Activated CD8-positive, alpha-beta memory T cell treated with anti-CD3 and anti-CD28 coated beads, Interleukin-2, amount 10 ng/mL, durations not matched to agents 7 days and 5 days (primary cell): ENCODE data around the gene ATRAID. TPM values are rescaled to one million over a fixed set of nuclear protein-coding genes. Genes with fewer than 3 reads are reported as not detected.

Source experiments
- ATAC-seq: fragments of 150-1000 bp; cut with Tn5 transposase; one replicate; pipeline ENCODE4 v1.10.0; 2021; ENCODE audit warnings: moderate library complexity
- CTCF ChIA-PET: fragments of 350-600 bp; sonication (Branson Sonifier 250); formaldehyde crosslinking; loops from one replicate; lab custom pipeline; 2021; ENCODE audit warnings: antibody characterized with exemption; lab: Charles Lee
- DNase-seq: peaks from one replicate; pipeline ENCODE4 v3.0.0-alpha.2; 2020
- H3K27ac Mint-ChIP-seq: one replicate; pipeline ENCODE4 v1.8.0; 2021; ENCODE audit warnings: mild to moderate bottlenecking, mixed read lengths
- H3K27me3 Mint-ChIP-seq: one replicate; pipeline ENCODE4 v1.8.0; 2021; ENCODE audit warnings: mixed read lengths
- H3K36me3 Mint-ChIP-seq: one replicate; pipeline ENCODE4 v1.8.0; 2021; ENCODE audit warnings: mild to moderate bottlenecking, mixed read lengths
- H3K4me1 Mint-ChIP-seq: one replicate; pipeline ENCODE4 v1.8.0; 2021; ENCODE audit warnings: mixed read lengths
- H3K4me3 Mint-ChIP-seq: one replicate; pipeline ENCODE4 v1.8.0; 2021; ENCODE audit warnings: mild to moderate bottlenecking, moderate library complexity, mixed read lengths
- H3K9me3 Mint-ChIP-seq: one replicate; pipeline ENCODE4 v1.8.0; 2022; ENCODE audit warnings: low read depth, mixed read lengths
- total RNA-seq, 2 experiments: library from RNA; stranded (reverse); gene quantifications; one replicate each; pipeline ENCODE4 v1.2.3, GENCODE V29; 2021

The ATRAID gene
- total RNA-seq, 2 experiments from 2014 or later: 78.6 to 84.0 TPM

DNA sequence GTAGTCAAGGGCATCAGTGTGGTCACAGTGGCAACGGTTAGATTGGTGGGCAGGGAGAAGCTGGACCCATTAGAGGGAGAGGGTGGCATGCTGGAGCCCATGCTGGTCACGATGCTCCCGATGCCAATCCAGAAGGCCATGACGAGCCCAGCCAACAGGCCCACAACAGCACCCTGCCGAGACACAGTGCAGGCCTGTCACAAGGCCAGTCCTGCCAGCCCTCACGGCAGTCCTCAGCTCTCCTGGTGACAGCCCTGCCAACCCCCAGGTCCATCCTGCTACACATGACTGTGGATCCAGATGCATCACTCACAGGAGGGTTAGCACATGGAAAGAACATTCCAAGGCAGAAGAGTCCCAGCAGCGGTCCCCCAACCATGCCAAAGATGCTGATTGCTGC lies 10.2 kb upstream of the ATRAID start:
- Mint-ChIP-seq H3K9me3 (no peaks in the 10 kb centered on the region), H3K4me3 (no peak overlapping the region), H3K4me1 (peaks cover 10% of the 10 kb centered on the region), H3K36me3 (peaks cover 9% of the 10 kb centered on the region), H3K27me3 (no peaks in the 10 kb centered on the region), H3K27ac (no peak overlapping the region)
- DNase-seq (no peak), ATAC-seq (no peak)
- CTCF ChIA-PET: no interaction called here

DNA sequence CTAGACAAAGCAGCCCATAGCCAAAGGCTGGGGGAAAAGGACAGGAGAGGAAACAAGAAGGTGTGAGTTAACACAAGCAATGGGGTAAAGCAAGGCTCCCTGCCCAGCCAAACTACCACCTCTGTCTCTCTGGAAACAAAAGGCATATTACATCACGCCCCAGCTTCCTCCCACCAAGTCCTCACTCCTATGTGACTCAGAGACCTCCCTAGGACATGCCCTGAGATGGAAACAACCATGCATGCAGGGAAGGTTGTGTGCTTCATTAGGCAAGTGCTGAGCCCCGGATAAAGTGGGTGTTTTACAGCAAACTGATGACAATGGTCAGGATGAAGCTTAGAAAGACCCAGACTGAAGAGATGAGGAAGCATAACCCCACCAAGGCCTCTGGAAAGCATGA lies 9.0 kb upstream of the ATRAID start:
- no peak for DNase-seq
- Mint-ChIP-seq H3K27me3 (no peaks in the 10 kb centered on the region), H3K4me3 (no peak overlapping the region), H3K4me1 (peaks cover 10% of the 10 kb centered on the region), H3K36me3 (peaks cover 9% of the 10 kb centered on the region), H3K9me3 (no peaks in the 10 kb centered on the region), H3K27ac (no peak overlapping the region)
- no peak for ATAC-seq
- CTCF ChIA-PET: interaction anchor here (1.2 to 1.9 kb wide), 3 partner anchors 11 to 69 kb away, joined by 3 to 11 read pairs (median 4); no protein-coding TSS in a partner anchor

DNA sequence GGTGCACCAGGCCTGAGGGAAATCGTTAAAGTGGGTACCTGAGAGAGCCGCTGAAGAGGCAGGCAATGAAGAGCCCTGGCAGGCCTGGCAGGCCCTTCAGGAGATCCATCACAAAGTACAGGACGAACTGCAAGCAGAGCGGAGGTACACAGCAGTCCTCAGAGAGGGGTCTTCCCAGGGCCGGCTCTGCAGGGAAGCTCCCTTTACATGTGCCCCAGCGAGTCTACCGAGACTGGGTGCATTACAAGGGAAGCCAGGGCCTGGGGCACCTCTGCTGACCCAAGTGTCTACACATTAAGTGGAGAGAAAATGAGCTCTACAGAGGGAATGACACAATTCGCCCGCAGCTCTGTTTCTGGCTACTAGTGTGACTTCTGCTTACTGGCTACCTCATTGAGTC lies 8.1 kb upstream of the ATRAID start:
- H3K27me3 Mint-ChIP-seq: no peaks in the 10 kb centered on the region
- no peak overlapping the region for H3K4me3 Mint-ChIP-seq
- H3K9me3 Mint-ChIP-seq: no peaks in the 10 kb centered on the region
- no peak overlapping the region for H3K27ac Mint-ChIP-seq
- peaks cover 15% of the 10 kb centered on the region for H3K4me1 Mint-ChIP-seq
- CTCF ChIA-PET: interaction anchor here (1.2 to 1.9 kb wide), 3 partner anchors 12 to 70 kb away, joined by 3 to 11 read pairs (median 4); no protein-coding TSS in a partner anchor
- peaks cover 9% of the 10 kb centered on the region for H3K36me3 Mint-ChIP-seq
- DNase-seq (no peak), ATAC-seq (no peak)

DNA sequence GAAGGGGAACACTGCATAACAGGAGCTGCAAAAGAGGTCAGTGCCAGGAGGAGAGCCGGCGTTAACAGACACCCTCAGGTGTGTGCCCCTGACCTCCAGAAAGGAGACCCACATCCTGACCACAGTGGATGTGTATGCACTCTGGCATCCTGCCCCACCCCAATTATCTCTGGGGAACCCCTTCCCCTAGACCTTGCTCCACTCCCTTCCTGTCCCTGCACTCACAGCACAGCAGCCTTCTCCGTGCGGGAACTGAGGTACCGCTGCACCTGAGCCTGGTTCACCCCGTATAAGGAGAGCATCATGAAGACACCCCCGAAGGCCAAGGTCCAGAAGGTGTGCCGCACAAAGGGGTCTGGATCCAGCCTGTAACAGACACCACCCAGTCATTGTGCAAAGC lies 7.3 kb upstream of the ATRAID start:
- Mint-ChIP-seq H3K9me3 (no peaks in the 10 kb centered on the region), H3K36me3 (peaks cover 9% of the 10 kb centered on the region), H3K4me3 (no peak overlapping the region), H3K27me3 (no peaks in the 10 kb centered on the region), H3K4me1 (peaks cover 19% of the 10 kb centered on the region), H3K27ac (no peak overlapping the region)
- CTCF ChIA-PET: no interaction called here
- DNase-seq (no peak), ATAC-seq (no peak)

DNA sequence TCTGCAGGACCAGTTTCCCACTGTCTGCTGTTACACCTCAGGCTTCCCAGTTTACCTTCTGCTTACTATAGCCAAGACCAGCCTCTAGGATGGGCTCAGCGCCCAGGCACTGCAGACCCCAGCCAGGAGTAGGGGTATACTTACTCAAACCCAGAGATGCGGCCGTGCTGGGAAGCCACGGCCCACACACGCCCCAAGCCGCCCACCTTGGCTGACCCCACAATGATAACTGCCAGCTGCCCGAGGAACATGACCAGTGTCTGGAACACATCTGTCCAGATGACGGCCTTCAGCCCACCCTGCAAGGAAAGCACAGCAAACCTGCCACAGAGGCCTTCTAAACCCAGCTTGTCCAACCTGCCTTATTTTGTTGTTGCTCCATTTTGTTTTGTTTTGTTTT lies 6.6 kb upstream of the ATRAID start:
- Mint-ChIP-seq H3K27me3 (no peaks in the 10 kb centered on the region), H3K36me3 (peaks cover 7% of the 10 kb centered on the region), H3K4me3 (no peak overlapping the region), H3K9me3 (no peaks in the 10 kb centered on the region), H3K4me1 (peaks cover 25% of the 10 kb centered on the region), H3K27ac (no peak overlapping the region)
- CTCF ChIA-PET: interaction anchor here (0.8 kb wide), 1 partner anchor 113 kb away, joined by 3 read pairs; no protein-coding TSS in a partner anchor
- DNase-seq (no peak), ATAC-seq (no peak)

DNA sequence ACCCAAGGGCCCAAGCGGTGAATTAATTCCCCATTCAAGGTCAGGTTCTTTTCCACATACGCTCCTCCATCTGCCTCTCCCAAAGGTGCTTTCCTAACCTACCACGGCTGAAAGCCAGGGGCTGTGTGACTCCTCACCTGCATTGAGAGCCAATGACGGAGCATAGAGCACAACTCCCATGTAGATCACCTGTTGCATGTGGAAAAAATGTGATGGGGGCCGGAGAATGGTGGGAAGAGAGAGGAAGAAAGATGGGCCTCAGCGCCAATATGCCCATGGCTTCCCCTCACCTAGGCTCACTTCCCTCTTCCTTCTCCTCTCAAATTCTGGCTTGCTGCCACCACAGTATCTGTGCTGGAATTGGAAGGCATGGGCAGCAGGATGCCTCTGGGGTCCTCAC lies 5.5 kb upstream of the ATRAID start:
- ATAC-seq: no peak
- CTCF ChIA-PET: no interaction called here
- no peaks in the 10 kb centered on the region for H3K9me3 Mint-ChIP-seq
- no peak overlapping the region for H3K4me3 Mint-ChIP-seq
- no peak overlapping the region for H3K27ac Mint-ChIP-seq
- DNase-seq: no peak
- H3K4me1 Mint-ChIP-seq: peaks cover 29% of the 10 kb centered on the region
- H3K36me3 Mint-ChIP-seq: peaks cover 7% of the 10 kb centered on the region
- no peaks in the 10 kb centered on the region for H3K27me3 Mint-ChIP-seq

DNA sequence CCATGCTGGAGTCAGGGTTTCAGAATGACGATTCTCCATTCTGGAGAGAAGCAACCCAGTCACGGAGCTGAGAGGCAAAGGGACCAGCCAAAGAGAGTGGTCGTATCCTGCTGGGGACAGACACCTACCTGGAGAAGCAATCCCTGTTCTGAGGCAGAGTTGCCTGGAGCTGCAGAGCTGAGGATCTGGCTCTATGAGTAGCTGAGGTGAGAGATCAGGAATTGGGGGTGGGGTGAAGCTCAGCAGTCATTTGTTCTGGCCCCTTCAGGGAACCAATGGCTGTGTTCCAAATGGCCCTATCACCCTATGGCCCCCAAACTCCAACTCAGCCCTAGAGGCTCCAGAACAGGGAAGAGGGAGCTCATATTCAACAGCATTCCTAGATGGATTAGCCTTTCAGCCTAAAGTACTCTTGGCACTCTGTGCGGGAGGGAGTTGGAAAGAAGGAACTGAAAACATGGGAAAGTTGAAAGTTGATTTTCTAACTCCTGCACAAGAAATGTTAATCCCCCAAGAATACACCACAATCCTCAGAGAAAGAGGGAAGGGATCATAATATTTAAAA lies 3.3 kb upstream of the ATRAID start:
- no peak overlapping the region for H3K4me3 Mint-ChIP-seq
- H3K27me3 Mint-ChIP-seq: no peaks in the 10 kb centered on the region
- H3K27ac Mint-ChIP-seq: no peak overlapping the region
- peaks cover 8% of the 10 kb centered on the region for H3K36me3 Mint-ChIP-seq
- H3K4me1 Mint-ChIP-seq: peaks cover 37% of the 10 kb centered on the region
- ATAC-seq (no peak), DNase-seq (no peak)
- no peaks in the 10 kb centered on the region for H3K9me3 Mint-ChIP-seq
- CTCF ChIA-PET: no interaction called here

DNA sequence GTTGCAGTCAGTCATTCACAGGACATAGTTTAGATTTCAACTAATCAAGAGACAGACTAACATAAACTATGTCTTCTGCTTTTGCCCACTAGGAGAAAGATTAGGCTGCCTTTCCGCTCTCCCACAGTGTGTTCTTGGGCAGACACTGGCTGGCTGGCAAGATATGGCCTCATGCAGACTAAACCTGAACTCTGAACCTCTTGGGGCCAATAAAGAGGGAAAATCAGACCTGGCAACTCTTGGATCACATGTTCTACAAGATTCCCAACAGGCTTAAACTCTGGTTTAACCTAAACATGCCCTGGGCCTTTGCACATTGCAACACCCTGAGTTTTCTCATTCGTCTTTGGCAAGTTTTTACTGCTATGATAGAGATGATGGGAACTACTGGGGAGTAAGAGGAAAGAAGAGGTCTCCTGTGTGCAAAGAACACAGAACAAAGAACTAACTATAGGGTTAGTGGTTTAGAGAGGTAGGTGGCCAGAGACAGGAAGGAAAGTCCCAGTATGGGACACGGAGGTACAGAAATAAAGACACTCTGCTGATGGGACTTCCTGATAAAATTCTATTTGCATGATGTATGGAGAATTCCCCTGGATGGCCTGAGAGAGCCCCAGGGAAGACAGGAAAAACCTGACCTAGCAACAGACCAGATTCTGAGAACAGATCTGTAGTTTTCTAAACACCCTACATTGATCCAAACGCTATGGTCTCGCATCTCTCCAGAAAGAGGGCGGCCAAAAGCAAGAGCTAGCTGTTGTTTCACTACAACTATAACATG lies 2.0 kb upstream of the ATRAID start:
- Mint-ChIP-seq H3K27ac (peak overlapping the region; percentile 16), H3K27me3 (no peaks in the 10 kb centered on the region), H3K9me3 (no peaks in the 10 kb centered on the region), H3K4me3 (peak overlapping the region; percentile 8), H3K4me1 (peaks cover 39% of the 10 kb centered on the region), H3K36me3 (peaks cover 12% of the 10 kb centered on the region)
- no peak for DNase-seq
- CTCF ChIA-PET: interaction anchor here (0.7 to 2.4 kb wide), 2 partner anchors 70 to 142 kb away, joined by 3 to 9 read pairs; no protein-coding TSS in a partner anchor
- ATAC-seq: no peak

DNA sequence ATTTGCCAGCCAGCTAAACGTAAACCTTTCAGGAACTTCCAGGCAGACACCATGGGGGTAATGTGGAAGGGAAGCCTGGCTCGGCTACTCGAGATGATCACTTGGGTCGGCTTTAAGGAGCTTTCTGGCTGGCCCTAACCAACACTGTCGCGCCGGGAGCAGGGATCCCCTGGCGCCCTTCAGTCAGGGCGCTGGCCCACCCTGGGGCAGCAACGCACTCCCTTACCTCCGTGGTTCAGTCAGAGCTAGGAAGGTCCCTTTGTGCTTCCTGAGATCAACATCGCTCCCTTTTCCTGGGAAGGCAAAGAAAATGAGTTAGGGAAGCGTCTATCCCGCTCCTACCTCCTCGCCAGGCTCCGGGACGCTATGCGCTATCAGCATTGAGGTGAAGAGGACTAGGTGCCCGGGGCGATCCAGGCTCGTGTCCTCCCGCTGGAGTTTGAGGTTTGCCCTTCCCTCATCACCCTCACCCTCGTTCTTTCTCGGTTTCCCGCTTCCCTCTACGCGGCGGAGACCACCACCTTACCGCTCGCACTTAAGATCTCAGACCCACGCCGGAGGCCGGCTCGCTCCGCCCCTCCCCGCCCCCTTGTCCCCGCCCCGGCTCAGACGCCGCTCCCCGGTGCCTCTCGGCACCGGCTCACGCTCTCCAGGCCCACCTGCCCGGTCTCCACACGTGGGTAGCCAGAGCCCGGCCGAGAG lies 449 bp upstream of the ATRAID start:
- CTCF ChIA-PET: interaction anchor here (0.6 to 2.4 kb wide), 7 partner anchors 15 to 141 kb away, joined by 3 to 9 read pairs (median 3); partner anchors contain the start of gene PREB
- H3K4me1 Mint-ChIP-seq: peaks cover 39% of the 10 kb centered on the region
- peak overlapping the region; percentile 87 for H3K27ac Mint-ChIP-seq
- ATAC-seq (no peak), DNase-seq (no peak)
- H3K9me3 Mint-ChIP-seq: no peaks in the 10 kb centered on the region
- H3K4me3 Mint-ChIP-seq: peak overlapping the region; percentile 87
- H3K27me3 Mint-ChIP-seq: no peaks in the 10 kb centered on the region
- H3K36me3 Mint-ChIP-seq: peaks cover 15% of the 10 kb centered on the region

DNA sequence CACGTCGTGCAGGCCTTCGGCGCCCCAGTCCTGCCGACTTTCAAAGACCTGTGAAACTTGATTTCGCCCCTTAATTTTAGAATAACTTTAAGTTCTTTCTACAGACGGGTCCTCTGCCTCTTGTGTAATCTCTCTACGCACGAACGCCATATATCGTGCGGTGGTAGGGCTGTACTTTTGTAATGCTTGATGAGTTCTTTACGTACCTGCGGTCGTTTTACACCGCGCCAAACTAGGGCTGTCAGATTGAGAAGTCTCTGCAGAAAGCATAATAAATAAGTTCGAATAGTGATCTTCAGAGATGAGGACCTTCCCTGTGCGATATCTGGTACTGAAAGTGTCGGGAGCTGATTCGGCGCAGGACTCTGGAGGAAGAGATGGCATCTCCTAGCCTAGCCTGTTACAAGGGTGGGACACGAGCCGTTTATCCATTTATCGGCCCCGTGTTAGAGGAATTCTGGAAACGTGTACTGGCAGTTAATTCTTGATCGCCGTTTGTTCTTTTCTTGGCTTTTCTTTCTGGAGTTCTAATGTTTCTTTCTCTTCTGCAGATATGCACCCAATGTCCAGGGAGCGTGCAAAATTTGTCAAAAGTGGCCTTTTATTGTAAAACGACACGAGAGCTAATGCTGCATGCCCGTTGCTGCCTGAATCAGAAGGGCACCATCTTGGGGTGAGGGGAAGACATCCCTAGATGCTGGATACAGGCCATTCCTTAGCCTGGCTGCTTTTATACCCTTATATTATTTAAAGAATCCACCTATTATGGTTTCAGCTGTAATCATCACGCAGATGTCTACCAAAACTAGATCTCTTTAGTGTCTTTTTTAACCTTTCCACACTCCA lies 1.0 kb downstream of the ATRAID start:
- peak overlapping the region; percentile 87 for H3K4me3 Mint-ChIP-seq
- CTCF ChIA-PET: interaction anchor here (0.6 to 1.0 kb wide), 4 partner anchors 13 to 90 kb away, joined by 3 read pairs; no protein-coding TSS in a partner anchor
- ATAC-seq: peak; percentile 22
- peaks cover 20% of the 10 kb centered on the region for H3K36me3 Mint-ChIP-seq
- H3K9me3 Mint-ChIP-seq: no peaks in the 10 kb centered on the region
- peaks cover 48% of the 10 kb centered on the region for H3K4me1 Mint-ChIP-seq
- no peaks in the 10 kb centered on the region for H3K27me3 Mint-ChIP-seq
- DNase-seq: peak; percentile 72
- peak overlapping the region; percentile 99 for H3K27ac Mint-ChIP-seq

DNA sequence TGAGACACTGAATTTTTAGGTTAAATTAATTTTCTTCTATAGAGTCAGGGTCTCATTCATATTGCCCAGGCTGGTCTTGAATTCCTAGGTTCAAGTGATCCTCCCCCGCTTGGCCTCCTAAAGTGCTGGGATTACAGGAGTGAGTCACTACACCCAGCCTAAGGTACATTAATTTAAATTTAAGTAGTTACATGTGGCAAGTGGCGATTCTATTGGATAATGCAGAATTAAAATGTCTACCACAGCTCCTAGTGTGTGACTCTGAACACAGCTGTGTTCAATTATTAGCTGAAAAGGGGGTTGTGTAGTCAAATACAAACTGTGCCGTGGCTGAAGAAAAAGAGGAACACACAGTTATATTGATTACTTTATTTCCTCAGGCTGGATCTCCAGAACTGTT lies 3.1 kb downstream of the ATRAID start:
- peaks cover 32% of the 10 kb centered on the region for H3K36me3 Mint-ChIP-seq
- no peak for DNase-seq
- H3K4me3 Mint-ChIP-seq: no peak overlapping the region
- ATAC-seq: no peak
- H3K4me1 Mint-ChIP-seq: peaks cover 51% of the 10 kb centered on the region
- H3K27me3 Mint-ChIP-seq: no peaks in the 10 kb centered on the region
- H3K27ac Mint-ChIP-seq: no peak overlapping the region
- no peaks in the 10 kb centered on the region for H3K9me3 Mint-ChIP-seq
- CTCF ChIA-PET: no interaction called here

DNA sequence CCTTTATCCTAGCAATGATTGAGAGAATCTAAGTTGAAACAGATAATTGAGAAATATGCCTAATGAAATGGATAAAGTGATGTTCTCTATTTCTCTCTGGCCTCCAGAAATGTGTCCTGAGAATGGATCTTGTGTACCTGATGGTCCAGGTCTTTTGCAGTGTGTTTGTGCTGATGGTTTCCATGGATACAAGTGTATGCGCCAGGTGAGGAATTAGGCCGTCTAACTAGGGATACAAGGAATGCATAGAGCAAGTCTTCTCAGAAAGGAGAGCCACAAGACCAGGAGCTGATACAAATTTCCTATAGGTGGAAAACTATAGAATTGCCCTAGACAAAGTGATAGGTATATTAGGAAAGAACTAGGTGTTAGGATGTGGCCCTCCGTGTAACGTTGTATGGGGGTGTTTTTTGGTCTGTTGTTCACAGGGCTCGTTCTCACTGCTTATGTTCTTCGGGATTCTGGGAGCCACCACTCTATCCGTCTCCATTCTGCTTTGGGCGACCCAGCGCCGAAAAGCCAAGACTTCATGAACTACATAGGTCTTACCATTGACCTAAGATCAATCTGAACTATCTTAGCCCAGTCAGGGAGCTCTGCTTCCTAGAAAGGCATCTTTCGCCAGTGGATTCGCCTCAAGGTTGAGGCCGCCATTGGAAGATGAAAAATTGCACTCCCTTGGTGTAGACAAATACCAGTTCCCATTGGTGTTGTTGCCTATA lies 4.7 kb downstream of the ATRAID start:
- Mint-ChIP-seq H3K27ac (peak overlapping the region; percentile 91), H3K9me3 (no peaks in the 10 kb centered on the region), H3K4me1 (peaks cover 51% of the 10 kb centered on the region), H3K36me3 (peaks cover 42% of the 10 kb centered on the region), H3K27me3 (no peaks in the 10 kb centered on the region), H3K4me3 (peak overlapping the region; percentile 94)
- CTCF ChIA-PET: interaction anchor here (1.1 to 1.7 kb wide), 2 partner anchors 87 to 146 kb away, joined by 4 to 5 read pairs; no protein-coding TSS in a partner anchor
- ATAC-seq (no peak), DNase-seq (no peak)
